ENCODE results near the gene ARRDC2. TPM values are rescaled to one million over a fixed set of nuclear protein-coding genes. Genes with fewer than 3 reads are reported as not detected.
A peak's percentile ranks its signal among the peaks of the same experiment; 100 is the strongest.
"Not testable (repeated sequence)": the region's sequence is repeated elsewhere in the genome, so short reads cannot be mapped to it uniquely, and the experiment has no call there.

Gene ARRDC2
- polyA plus RNA-seq, 4 donors = 4.4 to 5.8 (median 4.7) TPM

DNA sequence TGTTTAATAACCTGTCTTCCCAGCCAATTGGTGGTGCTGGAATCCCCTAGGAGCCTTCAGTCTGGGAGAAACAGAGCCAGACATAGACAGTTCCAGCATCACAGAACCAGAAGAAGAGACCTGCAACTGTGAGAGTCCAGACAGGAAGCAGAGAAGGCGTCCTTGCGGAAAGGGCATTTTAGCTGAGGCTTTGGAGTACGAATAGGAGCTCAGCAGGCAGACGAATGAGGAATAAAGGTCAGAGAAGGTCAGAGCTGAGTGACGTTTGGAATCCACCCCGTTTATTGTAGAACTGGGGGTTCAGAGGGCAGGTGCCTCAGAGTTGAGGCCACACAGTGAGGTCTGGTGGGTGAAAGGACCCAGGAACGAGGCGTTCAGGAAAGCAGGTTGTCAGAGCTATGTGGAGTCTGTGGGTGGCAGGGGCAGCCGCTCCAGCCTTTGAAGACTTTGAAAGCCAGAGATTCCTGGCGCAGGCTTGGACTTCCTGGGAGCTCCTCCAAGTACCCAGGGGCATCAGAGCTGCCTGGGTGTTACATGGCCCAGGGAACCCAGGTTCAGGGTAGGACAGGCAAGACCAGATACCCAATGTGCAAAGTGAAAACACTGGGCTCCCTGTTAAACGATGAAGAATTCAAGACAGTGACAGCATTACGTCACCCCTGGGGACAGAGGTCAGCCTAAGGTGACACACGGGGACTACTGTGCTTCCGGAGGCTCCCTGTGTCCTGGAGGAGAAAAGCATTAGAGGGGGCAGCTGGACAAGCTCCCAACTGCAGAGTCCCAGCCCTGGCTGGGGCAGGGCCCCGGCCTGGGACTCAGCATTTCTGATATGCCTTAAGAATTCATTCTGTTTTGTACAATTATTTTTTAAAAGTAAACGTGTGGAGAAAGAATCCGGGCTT lies 5.5 kb downstream of the ARRDC2 start:
- no peak for DNase-seq (ENCODE audit: low read depth in 4 of 4, low spot score in 3 of 4)

DNA sequence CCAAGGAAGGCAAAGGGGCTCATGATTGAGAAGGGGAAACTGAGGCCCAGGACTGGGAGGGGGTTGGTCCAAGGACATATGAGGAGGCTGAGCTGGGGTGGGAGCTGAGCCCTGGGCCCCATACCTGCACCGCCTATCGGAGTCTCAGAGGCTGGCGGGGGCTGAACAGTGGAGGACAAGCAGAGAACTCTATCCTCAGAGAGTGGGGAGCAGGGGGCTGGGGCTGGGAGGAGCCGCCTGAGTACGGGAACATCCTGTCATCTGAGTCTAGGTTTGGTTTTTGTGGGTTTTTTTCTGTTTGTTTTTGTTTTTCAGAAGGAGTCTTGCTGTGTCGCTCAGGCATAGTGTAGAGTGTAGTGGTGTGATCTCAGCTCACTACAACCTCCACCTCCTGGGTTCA lies 6.2 kb downstream of the ARRDC2 start:
- no peak for DNase-seq (ENCODE audit: low read depth in 4 of 4, low spot score in 3 of 4)

DNA sequence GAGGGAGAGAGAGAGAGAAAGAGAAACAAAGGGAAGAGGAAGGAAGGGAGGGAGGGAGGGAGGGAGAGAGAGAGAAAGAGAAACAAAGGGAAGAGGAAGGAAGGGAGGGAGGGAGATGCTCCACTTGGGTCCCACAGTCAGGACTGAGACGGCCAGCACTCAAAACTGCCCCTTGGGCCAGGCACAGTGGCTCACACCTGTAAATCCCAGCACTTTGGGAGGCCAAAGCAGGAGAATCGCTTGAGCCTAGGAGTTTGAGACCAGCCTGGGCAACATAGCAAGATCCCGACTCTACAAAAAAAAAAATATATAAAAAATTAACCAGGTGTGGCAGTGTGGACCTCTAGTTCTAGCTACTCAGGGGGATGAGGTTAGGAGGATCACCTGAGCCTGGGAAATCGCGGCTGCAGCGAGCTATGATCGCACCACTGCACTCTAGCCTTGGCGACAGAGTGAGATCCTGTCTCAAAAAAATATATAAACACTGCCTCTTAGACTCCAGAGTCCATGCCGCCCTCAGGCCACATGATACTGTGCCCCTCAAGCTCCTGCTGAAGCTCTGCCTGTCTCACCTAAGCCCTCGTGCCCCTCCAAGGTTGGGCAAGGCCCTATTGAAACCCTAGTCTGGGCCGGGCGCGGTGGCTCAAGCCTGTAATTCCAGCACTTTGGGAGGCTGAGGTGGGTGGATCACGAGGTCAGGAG lies 8.4 kb downstream of the ARRDC2 start:
- no peak for DNase-seq (ENCODE audit: low read depth in 4 of 4, low spot score in 3 of 4)

DNA sequence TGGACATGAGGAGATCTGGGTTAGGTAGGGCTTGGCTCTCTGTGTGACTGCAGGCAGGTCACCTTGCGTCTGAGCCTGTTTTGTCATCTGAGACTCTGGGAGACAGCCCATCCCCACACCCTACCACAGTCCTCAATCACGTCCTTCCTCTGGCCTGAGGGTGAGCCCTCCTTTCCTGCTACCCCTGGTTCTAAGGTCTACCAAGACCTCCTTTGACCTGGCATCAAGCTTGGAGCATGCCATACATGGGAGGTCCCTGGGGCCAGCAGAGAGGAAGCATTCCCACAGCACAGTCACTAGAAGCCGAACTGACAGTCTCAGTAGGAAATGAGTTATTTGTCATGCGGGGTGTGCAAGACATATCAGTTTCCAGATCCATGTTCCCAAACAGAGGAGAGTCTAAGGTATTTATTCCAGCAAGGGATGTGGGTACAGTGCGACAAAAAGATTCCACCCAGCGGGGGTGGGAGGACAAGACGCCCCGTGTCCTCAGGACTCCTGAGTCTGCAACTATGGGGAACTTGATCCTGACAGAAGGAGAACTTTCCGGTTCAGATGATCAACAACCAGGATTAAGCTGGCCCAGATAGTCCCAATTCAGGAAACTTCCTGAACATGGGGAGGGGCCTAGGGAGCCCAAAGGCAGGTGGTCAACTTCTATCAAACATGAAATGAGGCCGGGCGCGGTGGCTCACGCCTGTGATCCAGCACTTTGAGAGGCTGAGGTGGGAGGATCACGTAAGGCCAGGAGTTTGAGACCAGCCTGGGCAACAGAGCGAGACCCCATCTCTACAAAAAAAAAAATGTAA lies 9.5 kb downstream of the ARRDC2 start:
- no peak for DNase-seq (ENCODE audit: low read depth in 4 of 4, low spot score in 3 of 4)

DNA sequence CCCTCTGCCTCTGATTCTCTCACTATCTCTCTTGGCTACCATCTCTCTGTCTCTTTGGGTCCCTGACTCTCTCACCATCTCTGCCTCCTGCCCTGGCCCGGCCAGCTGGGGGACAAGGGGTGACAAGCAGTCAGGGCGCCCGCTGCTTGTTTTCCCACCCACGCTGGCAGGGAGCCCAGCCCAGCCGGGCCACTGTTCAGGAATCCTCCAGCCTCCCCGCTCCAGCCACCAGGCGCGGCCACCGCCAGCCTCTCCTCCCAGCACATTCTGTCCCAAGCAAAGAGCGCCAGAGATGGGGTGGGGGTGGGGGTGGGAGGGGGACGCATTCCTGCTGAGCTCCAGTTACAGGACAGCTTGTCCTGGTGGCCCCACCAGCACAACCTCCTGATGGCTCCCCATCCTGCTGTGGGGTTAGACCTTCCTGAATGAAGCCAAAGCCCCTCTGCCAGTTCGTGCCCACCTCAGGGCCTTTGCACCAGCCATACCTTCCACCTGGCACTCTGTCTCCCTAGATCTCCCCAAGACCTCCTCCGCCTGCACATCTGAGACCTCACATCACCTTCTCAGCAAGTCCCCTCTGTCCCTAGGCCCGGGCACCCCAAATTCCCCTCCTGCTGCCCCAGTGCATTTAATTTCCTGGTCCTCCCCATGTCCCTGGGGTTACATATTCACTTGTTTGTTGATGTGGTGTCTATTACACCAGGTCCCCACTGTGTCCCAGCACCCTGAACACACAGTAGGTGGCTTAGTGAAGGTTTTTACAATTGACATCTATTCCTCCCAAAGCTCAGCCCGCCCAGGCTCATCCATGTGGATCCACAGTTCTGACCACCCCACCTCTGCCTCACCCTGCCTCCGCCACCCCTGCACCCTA lies 12.5 kb downstream of the ARRDC2 start:
- DNase-seq (ENCODE audit: low read depth in 4 of 4, low spot score in 3 of 4) = no peak

DNA sequence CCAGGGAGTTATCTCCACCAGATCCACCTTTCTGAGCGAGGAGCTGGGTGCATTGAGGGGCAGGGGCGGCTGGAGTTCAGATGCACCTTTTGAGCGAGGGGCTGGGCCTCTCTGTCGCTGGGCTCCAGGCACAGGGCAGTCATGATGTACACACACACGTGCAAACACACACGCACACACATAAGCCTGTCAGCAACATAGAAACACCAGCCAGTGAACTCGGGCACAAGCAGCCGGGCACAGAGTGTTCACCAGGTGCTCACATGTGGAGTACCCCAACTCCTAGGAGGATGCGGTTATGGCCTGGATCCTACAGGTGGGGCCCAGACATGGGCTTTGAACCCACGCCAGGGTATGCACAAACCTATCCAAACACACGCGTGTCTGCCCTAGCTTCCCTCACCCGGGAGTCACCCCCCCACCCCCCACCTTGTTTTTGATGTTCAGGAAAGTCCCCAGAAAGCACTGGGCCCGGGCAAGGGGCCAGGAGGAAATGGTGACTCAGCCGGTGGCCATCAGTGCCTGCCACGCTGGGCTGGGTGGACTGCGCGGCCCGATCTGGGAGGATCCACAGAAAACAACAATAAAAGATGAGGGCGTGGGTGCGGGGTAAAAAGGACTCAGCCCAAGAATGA lies 13.3 kb downstream of the ARRDC2 start:
- DNase-seq (ENCODE audit: low read depth in 4 of 4, low spot score in 3 of 4) = no peak

DNA sequence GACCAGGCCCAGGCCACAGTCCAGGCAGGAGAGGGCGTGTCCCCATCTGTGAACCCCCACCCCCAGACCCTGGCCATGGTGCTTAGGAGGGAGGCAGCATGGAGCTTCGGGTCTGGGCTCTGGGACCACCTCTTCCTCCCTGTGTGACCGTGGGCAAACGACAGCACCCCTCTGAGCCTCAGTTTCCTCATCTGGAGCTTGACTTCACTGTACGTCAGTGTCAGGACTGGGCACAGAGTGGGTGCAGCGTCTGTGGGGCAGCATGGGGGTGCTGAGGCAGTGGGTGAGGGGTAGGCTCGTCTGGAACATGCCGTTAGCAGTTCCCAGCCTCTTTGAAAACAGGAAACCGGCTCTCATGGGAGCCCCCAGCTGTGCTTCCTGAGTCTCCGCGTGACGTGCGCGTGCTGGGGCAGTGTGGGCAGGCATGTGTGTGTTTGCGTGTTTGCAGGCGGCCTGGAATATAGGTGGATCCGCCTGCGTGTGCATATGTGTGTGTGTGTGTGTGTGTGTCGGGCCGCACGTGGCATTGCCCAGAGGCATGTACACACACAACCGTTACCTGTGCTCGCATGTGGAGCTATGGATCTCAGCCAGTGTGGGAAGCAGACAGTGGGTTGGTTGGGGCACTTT lies 15.8 kb downstream of the ARRDC2 start:
- DNase-seq (ENCODE audit: low read depth in 4 of 4, low spot score in 3 of 4) = no peak

DNA sequence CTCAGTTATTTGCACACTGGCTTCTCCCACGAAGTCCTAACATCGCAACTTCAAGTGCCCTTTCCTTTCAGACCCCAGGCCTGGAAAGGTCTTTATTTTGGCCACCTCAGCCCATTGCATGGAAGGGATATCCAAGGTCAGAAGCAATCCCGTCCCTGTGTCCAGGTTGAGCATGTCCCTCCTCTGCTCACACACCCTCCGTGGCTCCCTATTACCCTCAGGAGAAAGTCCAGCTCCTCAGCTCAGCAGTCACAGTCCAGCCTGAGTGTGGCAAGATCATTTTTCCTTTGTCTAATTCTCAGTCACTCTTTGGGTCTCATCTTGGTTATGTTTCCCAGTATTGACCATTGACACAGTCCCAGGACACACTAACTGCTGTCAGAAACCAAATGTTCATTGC lies 19.2 kb downstream of the ARRDC2 start:
- DNase-seq (ENCODE audit: low read depth in 4 of 4, low spot score in 3 of 4) = no peak

DNA sequence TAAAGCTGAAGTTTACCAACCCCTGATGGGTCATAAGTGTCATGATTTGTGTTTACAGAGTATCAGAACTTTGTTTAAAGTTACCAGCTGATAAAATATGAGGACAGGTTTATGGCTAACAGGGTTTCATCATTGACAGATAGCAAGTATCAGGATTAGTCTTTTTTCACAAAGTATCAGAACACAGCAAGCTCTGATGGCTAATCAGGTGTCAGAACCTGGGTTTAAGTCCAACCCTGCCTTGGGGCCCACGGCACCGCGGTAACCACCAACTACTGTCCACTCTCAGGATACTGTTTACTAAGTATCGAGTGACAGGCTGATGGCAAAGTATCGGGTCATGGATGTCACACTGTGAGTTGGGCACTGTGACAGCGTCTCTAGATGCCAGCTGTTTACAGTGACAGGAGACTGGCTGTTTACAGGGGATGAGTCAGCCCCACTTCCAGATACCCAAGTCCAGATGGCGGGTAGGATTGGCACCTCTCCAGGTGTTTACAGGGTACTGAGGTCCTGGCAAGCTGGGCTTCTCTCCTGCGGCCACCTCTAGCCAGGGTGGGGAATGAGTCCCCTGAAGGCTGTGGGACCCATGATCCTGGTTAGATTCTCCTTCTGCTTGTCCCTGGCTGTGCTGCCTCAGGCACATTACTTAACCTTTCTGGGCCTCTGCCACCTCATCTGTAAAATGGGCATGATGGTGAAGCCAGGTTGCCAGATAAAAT lies 21.8 kb downstream of the ARRDC2 start:
- no peak for DNase-seq (ENCODE audit: low read depth in 4 of 4, low spot score in 3 of 4)

DNA sequence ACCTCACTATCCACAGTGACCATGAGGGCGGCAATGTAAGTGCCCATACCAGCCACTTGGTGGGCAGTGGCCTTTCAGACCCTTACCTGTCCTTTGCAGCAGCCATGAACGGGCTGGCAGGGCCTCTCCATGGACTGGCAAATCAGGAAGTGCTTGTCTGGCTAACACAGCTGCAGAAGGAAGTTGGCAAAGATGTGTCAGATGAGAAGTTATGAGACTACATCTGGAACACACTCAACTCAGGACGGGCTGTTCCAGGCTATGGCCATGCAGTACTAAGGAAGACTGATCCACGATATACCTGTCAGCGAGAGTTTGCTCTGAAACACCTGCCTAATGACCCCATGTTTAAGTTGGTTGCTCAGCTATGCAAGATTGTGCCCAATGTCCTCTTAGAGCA lies 23.4 kb downstream of the ARRDC2 start:
- not testable (repeated sequence) for DNase-seq (ENCODE audit: low read depth in 4 of 4, low spot score in 3 of 4)

DNA sequence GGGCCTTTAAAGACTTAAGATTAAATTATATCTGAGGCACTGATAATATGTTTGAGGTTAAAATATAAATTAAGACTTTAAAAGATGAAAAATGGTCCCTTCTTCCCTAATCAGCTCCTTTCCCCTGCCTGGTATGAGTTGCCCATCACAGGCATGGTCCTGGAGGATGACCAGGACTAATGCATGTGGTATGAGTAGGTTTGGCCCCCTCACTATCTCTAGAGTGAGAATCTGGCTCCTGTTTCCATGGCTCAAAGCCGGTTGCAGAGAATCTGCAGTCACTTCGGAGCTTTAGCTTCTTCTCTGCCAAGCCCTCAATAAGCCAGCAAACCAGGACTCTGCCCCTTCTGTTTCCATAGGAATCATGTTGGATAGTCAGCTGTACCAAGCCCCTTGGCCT lies 24.1 kb downstream of the ARRDC2 start:
- DNase-seq (ENCODE audit: low read depth in 4 of 4, low spot score in 3 of 4) = not testable (repeated sequence)

DNA sequence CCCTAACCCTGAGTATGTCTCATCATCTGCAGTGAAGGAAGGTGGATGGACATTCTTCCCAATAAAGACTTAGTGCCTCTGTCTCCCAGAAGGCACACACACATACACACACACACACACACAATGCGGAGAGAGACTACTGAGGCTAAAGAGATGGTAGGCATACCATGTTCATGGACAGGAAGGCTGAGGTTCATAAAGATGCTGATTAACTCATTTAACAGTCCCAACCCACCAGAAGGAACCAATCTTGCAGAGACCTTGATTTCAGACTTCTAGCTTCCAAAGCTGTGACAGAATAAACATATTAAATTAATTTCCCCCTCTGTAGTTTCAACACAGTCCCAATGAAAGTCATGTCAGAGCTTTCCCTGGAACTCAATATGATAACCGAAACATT lies 33.1 kb downstream of the ARRDC2 start:
- no peak for DNase-seq (ENCODE audit: low read depth in 4 of 4, low spot score in 3 of 4)

DNA sequence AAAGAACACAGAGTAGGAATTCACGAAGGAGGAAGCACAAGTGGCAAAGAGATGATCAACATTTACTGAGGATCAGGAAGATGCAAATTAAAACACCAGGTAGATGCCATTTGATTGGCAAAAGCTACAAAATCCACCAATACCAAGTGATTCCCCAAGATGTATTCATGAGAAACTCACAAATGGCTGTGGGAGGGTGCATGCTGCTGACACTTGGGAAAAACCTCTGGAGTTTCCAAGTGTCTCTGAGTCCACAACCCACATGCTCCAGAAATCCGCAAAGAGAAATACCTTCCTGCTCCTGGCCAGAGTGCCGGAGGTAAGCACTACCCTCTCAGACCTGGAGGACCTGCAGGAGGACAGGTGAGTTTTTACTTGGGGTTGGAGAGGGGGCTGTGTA lies 35.7 kb downstream of the ARRDC2 start:
- DNase-seq (ENCODE audit: low read depth in 4 of 4, low spot score in 3 of 4) = no peak

DNA sequence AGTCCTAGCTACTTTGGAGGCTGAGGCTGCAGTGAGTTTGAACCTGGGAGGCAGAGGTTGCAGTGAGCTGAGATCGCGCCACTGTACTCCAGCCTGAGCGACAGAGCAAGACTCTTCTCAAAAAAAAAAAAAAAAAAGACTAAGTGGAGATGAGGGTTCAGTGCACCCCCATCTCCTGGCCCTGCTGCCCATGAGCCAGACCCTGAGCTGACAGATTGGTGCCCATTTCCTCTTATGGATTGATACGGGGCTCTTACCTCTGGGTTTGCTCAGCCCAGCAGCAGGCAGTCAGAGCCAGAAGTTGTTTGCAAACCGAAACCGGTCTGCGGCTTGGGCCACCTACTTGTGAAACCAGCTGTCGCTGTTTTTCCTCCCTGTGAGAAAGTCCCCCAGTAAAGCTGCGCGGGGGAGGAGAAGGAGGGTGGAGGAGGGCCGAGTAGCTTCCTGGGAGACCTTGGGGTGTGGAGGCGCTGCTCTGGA lies 36.9 kb downstream of the ARRDC2 start:
- peak in 1 of 4 donors; percentile 37 for DNase-seq (ENCODE audit: low read depth in 4 of 4, low spot score in 3 of 4)

DNA sequence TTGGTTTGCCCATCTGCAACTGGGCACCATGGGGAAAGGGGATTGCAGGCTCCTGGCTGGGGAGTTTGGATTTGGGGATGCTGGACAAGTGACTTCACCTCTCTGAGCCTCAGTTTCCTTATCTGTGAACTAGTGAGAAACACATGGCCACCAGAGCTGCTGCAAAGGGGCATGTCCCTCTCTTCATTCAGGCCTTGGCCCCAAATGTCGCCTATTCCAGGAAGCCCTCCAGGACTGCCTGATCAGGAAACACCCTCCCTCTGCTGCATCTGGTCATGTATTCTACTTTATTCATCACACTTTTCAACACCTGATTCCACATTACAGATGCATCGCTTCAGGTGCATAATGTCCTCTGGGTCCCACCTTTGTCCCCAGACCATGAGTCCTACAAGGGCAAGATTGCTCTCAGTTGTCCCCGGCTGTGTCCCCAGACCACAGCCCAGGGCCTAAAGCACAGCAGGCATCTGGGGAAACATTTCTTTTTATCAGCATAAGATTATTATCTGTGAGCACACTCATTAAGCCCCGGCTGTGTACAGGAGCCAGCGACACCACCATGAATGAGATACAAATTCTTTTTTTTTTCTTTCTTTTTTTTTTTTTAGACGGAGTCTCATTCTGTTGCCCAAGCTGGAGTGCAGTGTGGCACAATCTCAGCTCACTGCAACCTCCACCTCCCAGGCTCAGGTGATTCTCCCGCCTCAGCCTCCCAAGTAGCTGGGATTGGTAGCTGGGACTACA lies 37.5 kb downstream of the ARRDC2 start:
- no peak for DNase-seq (ENCODE audit: low read depth in 4 of 4, low spot score in 3 of 4)

DNA sequence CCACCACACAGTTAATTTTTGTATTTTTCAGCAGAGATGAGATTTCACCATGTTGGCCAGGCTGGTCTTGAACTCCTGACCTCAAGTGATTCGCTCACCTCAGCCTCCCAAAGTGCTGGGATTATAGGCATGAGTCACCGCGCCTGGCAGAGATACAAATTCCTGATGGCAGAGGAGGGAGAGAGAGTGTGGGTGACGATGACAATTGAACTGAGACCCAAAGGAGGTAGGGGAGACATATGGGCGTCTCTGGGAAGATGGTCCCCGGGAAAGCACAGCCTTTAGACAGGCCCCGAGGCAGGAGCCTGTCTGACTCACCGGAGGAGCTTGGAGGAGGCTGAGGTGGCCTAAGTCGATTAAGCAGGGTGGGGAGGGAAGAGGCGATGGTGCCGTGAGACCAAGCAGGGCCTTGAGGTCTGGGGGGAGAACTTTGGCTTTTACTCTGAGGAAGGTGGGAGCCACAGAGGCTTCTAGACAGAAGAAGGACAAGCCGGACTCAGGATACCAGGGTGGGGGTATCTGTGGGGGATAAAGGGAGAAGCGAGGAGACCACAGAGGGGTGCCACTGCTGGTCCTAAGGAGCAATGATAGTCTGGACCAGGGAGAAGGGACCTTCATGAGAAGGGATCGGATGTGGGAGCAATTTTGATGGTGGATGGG lies 38.2 kb downstream of the ARRDC2 start:
- no peak for DNase-seq (ENCODE audit: low read depth in 4 of 4, low spot score in 3 of 4)

DNA sequence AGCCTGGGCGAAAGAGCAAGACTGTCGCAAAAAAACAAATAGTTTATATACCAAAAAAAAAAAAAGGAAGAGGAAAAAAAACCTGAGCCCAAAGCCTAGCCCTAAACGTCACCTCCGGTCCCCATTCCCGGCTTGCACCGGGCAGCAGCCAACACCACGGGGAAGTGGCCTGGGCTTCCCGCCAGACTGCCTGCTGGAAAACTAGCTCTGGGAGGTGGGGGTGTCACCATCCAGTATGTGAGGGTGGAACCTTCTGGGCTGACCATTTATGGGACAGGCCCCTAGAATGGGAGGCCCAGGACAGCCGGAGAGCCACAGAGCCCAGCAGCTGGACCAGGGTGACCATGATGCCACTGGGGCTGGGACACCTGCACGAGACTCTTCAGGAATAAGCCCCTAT lies 41.4 kb downstream of the ARRDC2 start:
- peak in 1 of 4 donors; percentile 22 for DNase-seq (ENCODE audit: low read depth in 4 of 4, low spot score in 3 of 4)

All from right renal pelvis (tissue), 4 donors.